Measurements from ENCODE around the gene NAALADL2.

Gene NAALADL2

DNA sequence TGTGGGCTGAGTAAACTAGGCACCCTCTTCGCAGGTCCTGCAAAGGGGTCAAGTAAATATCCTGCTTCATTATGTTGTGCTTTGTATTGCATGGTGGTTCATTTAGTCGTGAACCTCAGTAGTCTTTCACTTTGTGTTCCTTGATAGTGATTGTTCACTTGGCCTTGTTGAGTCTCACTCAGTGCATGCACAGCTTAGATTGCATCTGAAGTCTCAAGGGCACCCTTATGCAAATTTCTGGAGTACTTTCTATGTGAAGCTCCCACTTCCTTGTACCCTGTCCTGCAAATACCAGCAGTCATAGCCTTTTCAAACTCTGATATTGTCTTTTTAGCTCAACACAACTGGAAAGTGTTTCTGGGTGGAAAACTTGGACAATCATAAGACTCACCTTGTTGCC lies 519.2 kb downstream of the NAALADL2 start:
- H3K27me3 ChIP-seq (ENCODE audit: insufficient read depth, low read length, poor library complexity): no peaks in the 10 kb centered on the region
- H3K79me2 ChIP-seq (ENCODE audit: insufficient read depth, low read length): no peaks in the 10 kb centered on the region
- no peak overlapping the region for H3K27ac ChIP-seq (ENCODE audit: low read length)
- H4K20me1 ChIP-seq (ENCODE audit: insufficient read depth, low read length): no peaks in the 10 kb centered on the region
- no peak for DNase-seq
- H3K4me2 ChIP-seq (ENCODE audit: insufficient read depth, low read length): no peak overlapping the region
- H3K9me3 ChIP-seq (ENCODE audit: insufficient read depth, low read length, severe bottlenecking): no peaks in the 10 kb centered on the region
- H2AFZ ChIP-seq (ENCODE audit: low read depth, low read length): no peak overlapping the region
- no peaks in the 10 kb centered on the region for H3K4me1 ChIP-seq (ENCODE audit: insufficient read depth, low read length)
- no peak overlapping the region for H3K4me3 ChIP-seq (ENCODE audit: low read depth in 1 of 2, low read length in 2 of 2)
- TF ChIP-seq EZH2 (IDR thresholded peaks at IDR 0.05; ENCODE audit: borderline replicate concordance, low read depth, low read length, severe bottlenecking): no peak
- TF ChIP-seq, protein P1, sequence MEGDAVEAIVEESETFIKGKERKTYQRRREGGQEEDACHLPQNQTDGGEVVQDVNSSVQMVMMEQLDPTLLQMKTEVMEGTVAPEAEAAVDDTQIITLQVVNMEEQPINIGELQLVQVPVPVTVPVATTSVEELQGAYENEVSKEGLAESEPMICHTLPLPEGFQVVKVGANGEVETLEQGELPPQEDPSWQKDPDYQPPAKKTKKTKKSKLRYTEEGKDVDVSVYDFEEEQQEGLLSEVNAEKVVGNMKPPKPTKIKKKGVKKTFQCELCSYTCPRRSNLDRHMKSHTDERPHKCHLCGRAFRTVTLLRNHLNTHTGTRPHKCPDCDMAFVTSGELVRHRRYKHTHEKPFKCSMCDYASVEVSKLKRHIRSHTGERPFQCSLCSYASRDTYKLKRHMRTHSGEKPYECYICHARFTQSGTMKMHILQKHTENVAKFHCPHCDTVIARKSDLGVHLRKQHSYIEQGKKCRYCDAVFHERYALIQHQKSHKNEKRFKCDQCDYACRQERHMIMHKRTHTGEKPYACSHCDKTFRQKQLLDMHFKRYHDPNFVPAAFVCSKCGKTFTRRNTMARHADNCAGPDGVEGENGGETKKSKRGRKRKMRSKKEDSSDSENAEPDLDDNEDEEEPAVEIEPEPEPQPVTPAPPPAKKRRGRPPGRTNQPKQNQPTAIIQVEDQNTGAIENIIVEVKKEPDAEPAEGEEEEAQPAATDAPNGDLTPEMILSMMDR (IDR thresholded peaks at IDR 0.05; ENCODE audit: borderline replicate concordance, extremely low read depth, low read length, poor library complexity, severe bottlenecking): no peak
- no peak for ATAC-seq (ENCODE audit: insufficient read depth, low read depth)
- H3K9ac ChIP-seq (ENCODE audit: low read depth, low read length): no peak overlapping the region
- H3K36me3 ChIP-seq (ENCODE audit: insufficient read depth, low read length): no peaks in the 10 kb centered on the region

DNA sequence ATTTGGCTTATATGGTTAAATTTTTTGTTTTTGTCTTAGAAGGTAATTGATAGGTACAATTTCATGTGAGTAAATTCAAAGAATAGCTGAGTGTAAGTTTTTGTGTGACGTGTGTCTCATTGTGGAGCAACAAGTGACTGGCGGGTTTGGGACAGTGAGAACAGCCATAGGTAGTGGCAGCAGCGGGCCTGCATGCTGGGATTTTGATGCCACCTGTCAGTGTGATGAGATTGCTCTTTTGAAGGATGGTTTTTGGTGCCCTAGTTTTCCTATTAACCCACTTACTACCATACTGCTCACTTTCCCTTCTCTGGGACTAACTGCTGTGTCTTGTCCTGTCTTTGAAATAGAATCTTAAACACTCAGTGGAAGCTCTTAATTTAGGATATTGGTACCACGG lies 522.6 kb downstream of the NAALADL2 start:
- no peak for DNase-seq

DNA sequence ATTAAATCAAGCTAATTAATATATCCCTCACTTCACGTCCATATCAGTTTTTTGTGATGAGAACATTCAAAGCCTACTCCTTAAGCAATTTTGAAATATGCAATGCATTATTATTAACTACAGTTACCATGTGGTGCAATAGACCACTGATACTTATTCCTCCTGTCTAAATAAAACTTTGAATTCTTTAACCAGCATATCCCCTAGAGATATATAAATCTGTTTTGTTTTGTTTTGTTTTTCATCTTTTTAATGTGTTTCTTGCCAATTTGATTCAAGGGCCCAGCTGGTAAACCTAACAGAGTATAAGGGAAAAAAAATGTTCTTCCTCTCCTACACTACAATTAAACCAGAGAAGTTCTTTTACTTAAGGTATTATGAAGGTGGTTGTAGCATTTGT lies 524.2 kb downstream of the NAALADL2 start:
- Histone ChIP-seq H3K27ac (ENCODE audit: low read length) (no peak overlapping the region), H3K27me3 (ENCODE audit: insufficient read depth, low read length, poor library complexity) (no peaks in the 10 kb centered on the region), H3K4me2 (ENCODE audit: insufficient read depth, low read length) (no peak overlapping the region), H3K4me1 (ENCODE audit: insufficient read depth, low read length) (no peaks in the 10 kb centered on the region), H3K9me3 (ENCODE audit: insufficient read depth, low read length, severe bottlenecking) (no peaks in the 10 kb centered on the region), H3K79me2 (ENCODE audit: insufficient read depth, low read length) (no peaks in the 10 kb centered on the region), H3K4me3 (ENCODE audit: low read depth in 1 of 2, low read length in 2 of 2) (no peak overlapping the region), H2AFZ (ENCODE audit: low read depth, low read length) (no peak overlapping the region), H3K36me3 (ENCODE audit: insufficient read depth, low read length) (no peaks in the 10 kb centered on the region), H3K9ac (ENCODE audit: low read depth, low read length) (no peak overlapping the region), H4K20me1 (ENCODE audit: insufficient read depth, low read length) (no peaks in the 10 kb centered on the region)
- TF ChIP-seq EZH2 (IDR thresholded peaks at IDR 0.05; ENCODE audit: borderline replicate concordance, low read depth, low read length, severe bottlenecking): no peak
- TF ChIP-seq, protein P1 (IDR thresholded peaks at IDR 0.05; ENCODE audit: borderline replicate concordance, extremely low read depth, low read length, poor library complexity, severe bottlenecking): no peak
- DNase-seq (no peak), ATAC-seq (ENCODE audit: insufficient read depth, low read depth) (no peak)

More for the DNA sequence above, 522.6 kb downstream of the NAALADL2 start:
- no peaks in the 10 kb centered on the region for H3K79me2 ChIP-seq (ENCODE audit: insufficient read depth, low read length)
- H3K27ac ChIP-seq (ENCODE audit: low read length): no peak overlapping the region
- H3K27me3 ChIP-seq (ENCODE audit: insufficient read depth, low read length, poor library complexity): no peaks in the 10 kb centered on the region
- no peak overlapping the region for H3K9ac ChIP-seq (ENCODE audit: low read depth, low read length)
- no peak for TF ChIP-seq EZH2 (IDR thresholded peaks at IDR 0.05; ENCODE audit: borderline replicate concordance, low read depth, low read length, severe bottlenecking)
- TF ChIP-seq, protein P1 (IDR thresholded peaks at IDR 0.05; ENCODE audit: borderline replicate concordance, extremely low read depth, low read length, poor library complexity, severe bottlenecking): no peak
- no peaks in the 10 kb centered on the region for H3K4me1 ChIP-seq (ENCODE audit: insufficient read depth, low read length)
- no peak overlapping the region for H3K4me3 ChIP-seq (ENCODE audit: low read depth in 1 of 2, low read length in 2 of 2)
- no peak for ATAC-seq (ENCODE audit: insufficient read depth, low read depth)
- H3K4me2 ChIP-seq (ENCODE audit: insufficient read depth, low read length): no peak overlapping the region
- no peaks in the 10 kb centered on the region for H3K9me3 ChIP-seq (ENCODE audit: insufficient read depth, low read length, severe bottlenecking)
- no peaks in the 10 kb centered on the region for H3K36me3 ChIP-seq (ENCODE audit: insufficient read depth, low read length)
- no peak overlapping the region for H2AFZ ChIP-seq (ENCODE audit: low read depth, low read length)
- no peaks in the 10 kb centered on the region for H4K20me1 ChIP-seq (ENCODE audit: insufficient read depth, low read length)

DNA sequence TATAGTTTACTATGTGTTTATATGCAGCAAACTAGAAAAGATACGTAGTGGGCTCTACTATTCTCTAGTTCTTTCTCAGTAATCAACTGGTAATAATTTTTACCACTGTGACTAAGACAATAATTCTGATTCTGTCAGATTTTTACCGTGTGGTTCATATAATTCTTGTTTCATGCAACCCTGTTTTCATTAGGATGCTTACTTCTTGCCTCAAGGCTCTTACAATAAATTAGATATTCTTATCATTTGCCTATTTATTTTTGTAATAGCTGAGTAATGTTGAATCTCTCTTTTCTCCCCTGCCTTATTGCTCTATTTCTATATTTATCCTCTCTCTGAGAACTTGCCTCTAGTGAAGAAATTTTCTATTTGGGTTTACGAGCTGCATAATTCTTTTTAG lies 524.7 kb downstream of the NAALADL2 start:
- no peaks in the 10 kb centered on the region for H3K36me3 ChIP-seq (ENCODE audit: insufficient read depth, low read length)

More for the DNA sequence above, 524.7 kb downstream of the NAALADL2 start:
- H3K27ac ChIP-seq (ENCODE audit: low read length): no peak overlapping the region
- H2AFZ ChIP-seq (ENCODE audit: low read depth, low read length): no peak overlapping the region
- H3K4me3 ChIP-seq (ENCODE audit: low read depth in 1 of 2, low read length in 2 of 2): no peak overlapping the region
- H3K9me3 ChIP-seq (ENCODE audit: insufficient read depth, low read length, severe bottlenecking): no peaks in the 10 kb centered on the region
- DNase-seq: no peak
- H3K4me1 ChIP-seq (ENCODE audit: insufficient read depth, low read length): no peaks in the 10 kb centered on the region
- H3K9ac ChIP-seq (ENCODE audit: low read depth, low read length): no peak overlapping the region
- no peak for TF ChIP-seq EZH2 (IDR thresholded peaks at IDR 0.05; ENCODE audit: borderline replicate concordance, low read depth, low read length, severe bottlenecking)
- TF ChIP-seq, protein P1 (IDR thresholded peaks at IDR 0.05; ENCODE audit: borderline replicate concordance, extremely low read depth, low read length, poor library complexity, severe bottlenecking): no peak
- H4K20me1 ChIP-seq (ENCODE audit: insufficient read depth, low read length): no peaks in the 10 kb centered on the region
- no peak overlapping the region for H3K4me2 ChIP-seq (ENCODE audit: insufficient read depth, low read length)
- H3K27me3 ChIP-seq (ENCODE audit: insufficient read depth, low read length, poor library complexity): no peaks in the 10 kb centered on the region
- H3K79me2 ChIP-seq (ENCODE audit: insufficient read depth, low read length): no peaks in the 10 kb centered on the region
- ATAC-seq (ENCODE audit: insufficient read depth, low read depth): no peak

Measured in DND-41 (cell line).